HG03060 (cell line): ENCODE results near the gene CD160.

Experiments used
- ATAC-seq: cut with Tn5 transposase; IDR thresholded peaks from one replicate; pipeline ENCODE4 v1.9.1; 2021; ENCODE audit warnings: low read depth, moderate number of reproducible peaks; ENCODE audit not compliant: unreplicated experiment

Gene CD160

GRCh38 chr1:145788580-145788979, 69.3 kb downstream of the CD160 start:
- ATAC-seq, result no peak
